Measurements from ENCODE around the gene INPP5A.

INPP5A gene

DNA sequence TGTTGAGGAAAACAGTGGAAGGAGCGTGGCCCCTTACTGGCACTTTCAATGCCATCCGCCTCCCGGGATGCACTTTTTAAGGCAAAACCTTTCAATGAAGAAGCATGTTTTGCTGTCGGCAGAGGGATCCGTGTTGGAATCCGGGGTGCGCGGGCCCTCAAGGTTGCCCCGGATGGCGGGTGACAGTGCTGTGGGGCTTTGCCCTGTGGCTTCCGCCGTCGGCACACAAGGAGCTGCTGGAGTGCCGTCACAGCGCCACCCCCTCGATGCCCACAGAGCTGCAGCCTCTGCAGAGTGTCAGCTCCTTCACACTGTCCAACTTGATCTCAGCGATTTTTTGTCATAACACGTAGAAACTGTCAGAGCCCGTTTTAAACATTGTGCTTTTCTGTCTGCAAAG lies 189.4 kb downstream of the INPP5A start:
- TF ChIP-seq, protein P1, sequence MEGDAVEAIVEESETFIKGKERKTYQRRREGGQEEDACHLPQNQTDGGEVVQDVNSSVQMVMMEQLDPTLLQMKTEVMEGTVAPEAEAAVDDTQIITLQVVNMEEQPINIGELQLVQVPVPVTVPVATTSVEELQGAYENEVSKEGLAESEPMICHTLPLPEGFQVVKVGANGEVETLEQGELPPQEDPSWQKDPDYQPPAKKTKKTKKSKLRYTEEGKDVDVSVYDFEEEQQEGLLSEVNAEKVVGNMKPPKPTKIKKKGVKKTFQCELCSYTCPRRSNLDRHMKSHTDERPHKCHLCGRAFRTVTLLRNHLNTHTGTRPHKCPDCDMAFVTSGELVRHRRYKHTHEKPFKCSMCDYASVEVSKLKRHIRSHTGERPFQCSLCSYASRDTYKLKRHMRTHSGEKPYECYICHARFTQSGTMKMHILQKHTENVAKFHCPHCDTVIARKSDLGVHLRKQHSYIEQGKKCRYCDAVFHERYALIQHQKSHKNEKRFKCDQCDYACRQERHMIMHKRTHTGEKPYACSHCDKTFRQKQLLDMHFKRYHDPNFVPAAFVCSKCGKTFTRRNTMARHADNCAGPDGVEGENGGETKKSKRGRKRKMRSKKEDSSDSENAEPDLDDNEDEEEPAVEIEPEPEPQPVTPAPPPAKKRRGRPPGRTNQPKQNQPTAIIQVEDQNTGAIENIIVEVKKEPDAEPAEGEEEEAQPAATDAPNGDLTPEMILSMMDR (IDR thresholded peaks at IDR 0.05; ENCODE audit: low read depth, low read length, poor library complexity, severe bottlenecking): no peak
- TF ChIP-seq EZH2phosphoT487 (IDR thresholded peaks at IDR 0.05; ENCODE audit: borderline replicate concordance, low read length): no peak

DNA sequence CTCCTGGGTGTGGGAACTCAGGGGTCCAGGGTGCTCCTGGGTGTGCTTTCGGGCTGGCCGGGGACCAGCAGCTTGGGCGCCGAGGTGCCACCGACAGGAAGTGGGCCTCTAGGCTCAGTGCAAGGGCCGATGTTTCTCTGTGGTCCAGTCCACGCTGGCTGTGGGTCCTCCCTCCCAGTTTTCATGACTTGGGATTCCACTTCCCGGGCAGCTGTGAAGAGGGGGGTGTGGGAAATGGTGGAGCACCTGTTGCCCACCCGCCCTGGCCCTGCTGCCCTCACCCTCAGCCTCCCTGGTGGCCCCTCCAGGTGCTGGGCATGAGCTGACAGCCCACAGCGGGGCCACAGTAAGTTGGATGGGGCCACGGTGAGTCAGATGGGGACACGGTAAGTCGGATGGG lies 189.8 kb downstream of the INPP5A start:
- no peak overlapping the region for H3K4me3 ChIP-seq (ENCODE audit: low read length)
- H3K27ac ChIP-seq (ENCODE audit: low read depth, low read length): no peak overlapping the region
- no peak overlapping the region for H3K4me2 ChIP-seq (ENCODE audit: low read length)
- no peaks in the 10 kb centered on the region for H3K27me3 ChIP-seq (ENCODE audit: control insufficient read depth, low read length)
- H3K4me1 ChIP-seq (ENCODE audit: control insufficient read depth, low read length): no peaks in the 10 kb centered on the region
- H3K36me3 ChIP-seq (ENCODE audit: control insufficient read depth, low read length): no peaks in the 10 kb centered on the region
- TF ChIP-seq, protein P1 (IDR thresholded peaks at IDR 0.05; ENCODE audit: low read depth, low read length, poor library complexity, severe bottlenecking): no peak
- TF ChIP-seq EZH2phosphoT487 (IDR thresholded peaks at IDR 0.05; ENCODE audit: borderline replicate concordance, low read length): no peak
- H4K20me1 ChIP-seq (ENCODE audit: control insufficient read depth, insufficient read depth, low read depth, low read length): no peaks in the 10 kb centered on the region
- H3K9me2 ChIP-seq (replicated peaks; ENCODE audit: control insufficient read depth, low read length): no peaks in the 10 kb centered on the region
- no peaks in the 10 kb centered on the region; the same call in 1 of the 2 replicates for H3K9me3 ChIP-seq (ENCODE audit: control insufficient read depth, insufficient read depth, low read length)
- no peaks in the 10 kb centered on the region for H3K79me2 ChIP-seq (ENCODE audit: control insufficient read depth, low read length)
- no peaks in the 10 kb centered on the region for H3F3A ChIP-seq (ENCODE audit: control insufficient read depth, insufficient read depth)

More for the DNA sequence above, 189.4 kb downstream of the INPP5A start:
- Histone ChIP-seq H3F3A (ENCODE audit: control insufficient read depth, insufficient read depth) (no peaks in the 10 kb centered on the region), H3K4me3 (ENCODE audit: low read length) (no peak overlapping the region), H3K27me3 (ENCODE audit: control insufficient read depth, low read length) (no peaks in the 10 kb centered on the region), H3K27ac (ENCODE audit: low read depth, low read length) (no peak overlapping the region), H3K9me2 (replicated peaks; ENCODE audit: control insufficient read depth, low read length) (no peaks in the 10 kb centered on the region), H3K4me2 (ENCODE audit: low read length) (no peak overlapping the region), H3K79me2 (ENCODE audit: control insufficient read depth, low read length) (no peaks in the 10 kb centered on the region), H3K9me3 (ENCODE audit: control insufficient read depth, insufficient read depth, low read length) (no peaks in the 10 kb centered on the region; the same call in 1 of the 2 replicates), H3K36me3 (ENCODE audit: control insufficient read depth, low read length) (no peaks in the 10 kb centered on the region), H4K20me1 (ENCODE audit: control insufficient read depth, insufficient read depth, low read depth, low read length) (no peaks in the 10 kb centered on the region), H3K4me1 (ENCODE audit: control insufficient read depth, low read length) (no peaks in the 10 kb centered on the region)

DNA sequence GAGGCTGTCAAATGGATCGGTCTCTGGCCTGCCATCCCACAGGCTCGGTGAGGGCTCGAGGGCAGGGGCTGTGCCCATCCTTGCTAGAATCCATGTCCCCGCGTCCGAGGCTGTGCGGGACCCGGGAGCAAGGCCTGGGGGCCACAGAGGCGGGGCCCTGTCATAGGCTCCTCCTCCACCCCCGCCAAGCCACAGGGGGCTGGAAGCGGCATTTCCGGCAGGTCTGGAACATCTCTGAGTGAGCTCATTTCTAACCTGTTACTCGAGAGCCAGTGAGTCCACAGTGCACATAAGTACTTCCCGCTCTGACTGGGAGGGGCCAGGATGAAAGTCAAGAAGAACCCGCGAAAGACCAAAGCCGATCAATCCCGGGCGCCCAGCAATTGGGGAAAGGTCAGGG lies 190.7 kb downstream of the INPP5A start:
- H4K20me1 ChIP-seq (ENCODE audit: control insufficient read depth, insufficient read depth, low read depth, low read length): no peaks in the 10 kb centered on the region
- no peaks in the 10 kb centered on the region for H3K79me2 ChIP-seq (ENCODE audit: control insufficient read depth, low read length)
- H3K9me2 ChIP-seq (replicated peaks; ENCODE audit: control insufficient read depth, low read length): no peaks in the 10 kb centered on the region
- no peaks in the 10 kb centered on the region; the same call in 1 of the 2 replicates for H3K9me3 ChIP-seq (ENCODE audit: control insufficient read depth, insufficient read depth, low read length)
- no peak overlapping the region for H3K4me2 ChIP-seq (ENCODE audit: low read length)
- H3K36me3 ChIP-seq (ENCODE audit: control insufficient read depth, low read length): no peaks in the 10 kb centered on the region
- no peaks in the 10 kb centered on the region for H3F3A ChIP-seq (ENCODE audit: control insufficient read depth, insufficient read depth)
- TF ChIP-seq, protein P1 (IDR thresholded peaks at IDR 0.05; ENCODE audit: low read depth, low read length, poor library complexity, severe bottlenecking): no peak
- no peak for TF ChIP-seq EZH2phosphoT487 (IDR thresholded peaks at IDR 0.05; ENCODE audit: borderline replicate concordance, low read length)
- no peak overlapping the region for H3K27ac ChIP-seq (ENCODE audit: low read depth, low read length)
- no peak overlapping the region for H3K4me3 ChIP-seq (ENCODE audit: low read length)
- H3K4me1 ChIP-seq (ENCODE audit: control insufficient read depth, low read length): no peaks in the 10 kb centered on the region
- no peaks in the 10 kb centered on the region for H3K27me3 ChIP-seq (ENCODE audit: control insufficient read depth, low read length)

Data from DOHH2 (cell line).